GM19463 (cell line): ENCODE measurements around the gene ZRANB1.
"Not testable (repeated sequence)": the region's sequence is repeated elsewhere in the genome, so short reads cannot be mapped to it uniquely, and the experiment has no call there.

Source experiments
- ATAC-seq: cut with Tn5 transposase; IDR thresholded peaks from one replicate; pipeline ENCODE4 v1.9.1; 2021; ENCODE audit warnings: mild to moderate bottlenecking, moderate library complexity; ENCODE audit not compliant: unreplicated experiment

The ZRANB1 gene

GRCh38 chr10:124962421-124962820 is 20.5 kb downstream of the ZRANB1 start:
- no peak for ATAC-seq

GRCh38 chr10:124963866-124964720 is 22.2 kb downstream of the ZRANB1 start:
- ATAC-seq, result no peak

GRCh38 chr10:124966008-124966407 is 24.1 kb downstream of the ZRANB1 start:
- no peak for ATAC-seq

- no peak for ATAC-seq
These were observed 25.3 kb downstream of the ZRANB1 start for GRCh38 chr10:124967255-124967654.

GRCh38 chr10:124971276-124971675 is 29.4 kb downstream of the ZRANB1 start:
- ATAC-seq, result no peak

GRCh38 chr10:124972637-124973036 is 30.7 kb downstream of the ZRANB1 start:
- no peak for ATAC-seq

GRCh38 chr10:124974131-124974530 is 32.2 kb downstream of the ZRANB1 start:
- ATAC-seq, result no peak

GRCh38 chr10:124975977-124976514 is 34.1 kb downstream of the ZRANB1 start:
- peak; percentile 79 for ATAC-seq

- no peak for ATAC-seq
These were observed 35.2 kb downstream of the ZRANB1 start for GRCh38 chr10:124977161-124977560.

- no peak for ATAC-seq
These were observed 35.9 kb downstream of the ZRANB1 start for GRCh38 chr10:124977648-124978375.

- no peak for ATAC-seq
These were observed 36.4 kb downstream of the ZRANB1 start for GRCh38 chr10:124978376-124978725.

- ATAC-seq, result no peak
These were observed 41.4 kb downstream of the ZRANB1 start for GRCh38 chr10:124983321-124983720.

GRCh38 chr10:124984376-124984775 is 42.5 kb downstream of the ZRANB1 start:
- no peak for ATAC-seq

- ATAC-seq, result no peak
These were observed 43.2 kb downstream of the ZRANB1 start for GRCh38 chr10:124985162-124985561.

GRCh38 chr10:124987788-124988187 is 45.9 kb downstream of the ZRANB1 start:
- no peak for ATAC-seq

- not testable (repeated sequence) for ATAC-seq
These were observed 46.8 kb downstream of the ZRANB1 start for GRCh38 chr10:124988753-124989152.

GRCh38 chr10:124989526-124989925 is 47.6 kb downstream of the ZRANB1 start:
- no peak for ATAC-seq

- ATAC-seq, result no peak
These were observed 49.0 kb downstream of the ZRANB1 start for GRCh38 chr10:124990671-124991625.

GRCh38 chr10:124991835-124992234 is 49.9 kb downstream of the ZRANB1 start:
- no peak for ATAC-seq

GRCh38 chr10:124992462-124993344 is 50.8 kb downstream of the ZRANB1 start:
- ATAC-seq, result peak; percentile 61
